HG03108 (cell line): ENCODE measurements around the gene KRTAP5-3.

Source experiments
- ATAC-seq: cut with Tn5 transposase; IDR thresholded peaks from one replicate; pipeline ENCODE4 v1.9.1; 2021; ENCODE audit warnings: moderate library complexity; ENCODE audit not compliant: unreplicated experiment

Gene KRTAP5-3

GRCh38 chr11:1643146-1643690, 35.0 kb upstream of the KRTAP5-3 start:
- no peak for ATAC-seq

- no peak for ATAC-seq
Measured at GRCh38 chr11:1642288-1643145, 34.3 kb upstream of the KRTAP5-3 start.

- ATAC-seq = no peak
Measured at GRCh38 chr11:1641096-1641495, 32.8 kb upstream of the KRTAP5-3 start.

- ATAC-seq = no peak
Measured at GRCh38 chr11:1640076-1640946, 32.0 kb upstream of the KRTAP5-3 start.

- ATAC-seq = no peak
Measured at GRCh38 chr11:1639666-1640065, 31.4 kb upstream of the KRTAP5-3 start.

- ATAC-seq = no peak
Measured at GRCh38 chr11:1639102-1639620, 30.9 kb upstream of the KRTAP5-3 start.

- no peak for ATAC-seq
Measured at GRCh38 chr11:1638344-1638743, 30.1 kb upstream of the KRTAP5-3 start.

- ATAC-seq = no peak
Measured at GRCh38 chr11:1637628-1638027, 29.4 kb upstream of the KRTAP5-3 start.

- no peak for ATAC-seq
Measured at GRCh38 chr11:1636291-1636950, 28.2 kb upstream of the KRTAP5-3 start.

GRCh38 chr11:1633864-1634263, 25.6 kb upstream of the KRTAP5-3 start:
- no peak for ATAC-seq

GRCh38 chr11:1632053-1632714, 23.9 kb upstream of the KRTAP5-3 start:
- no peak for ATAC-seq

GRCh38 chr11:1631066-1631568, 22.9 kb upstream of the KRTAP5-3 start:
- no peak for ATAC-seq

GRCh38 chr11:1630271-1630670, 22.0 kb upstream of the KRTAP5-3 start:
- ATAC-seq = no peak

- no peak for ATAC-seq
Measured at GRCh38 chr11:1629326-1630185, 21.3 kb upstream of the KRTAP5-3 start, which contains the start of gene KRTAP5-5. TSS of gene KRTAP5-5 (plus strand) at chr11:1629775. CDS start at chr11:1629841, 66 bp downstream.

GRCh38 chr11:1628506-1629325, 20.5 kb upstream of the KRTAP5-3 start:
- ATAC-seq = no peak

- ATAC-seq = no peak
Measured at GRCh38 chr11:1625541-1625940, 17.3 kb upstream of the KRTAP5-3 start.

GRCh38 chr11:1624621-1625020, 16.4 kb upstream of the KRTAP5-3 start:
- no peak for ATAC-seq

- no peak for ATAC-seq
Measured at GRCh38 chr11:1623716-1624115, 15.5 kb upstream of the KRTAP5-3 start.
